GM18951 (cell line): Measurements from ENCODE around the gene TMEM181.

ENCODE experiments used
- POLR2A ChIP-seq: IDR thresholded peaks from 4 replicates; pipeline ENCODE4 v1.6.1; 2011; ENCODE audit warnings: mild to moderate bottlenecking; ENCODE audit not compliant: insufficient read length, insufficient read depth; ENCODE audit errors: extremely low read depth
- in situ Hi-C: fragments of 300-500 bp; cut with MboI; formaldehyde crosslinking; loops from one replicate; pipeline ENCODE4 v1.12.0; 2022; ENCODE audit warnings: low sequenced_read_pairs, mixed read lengths, inconsistent platforms; ENCODE audit not compliant: unreplicated experiment

TMEM181 gene

DNA sequence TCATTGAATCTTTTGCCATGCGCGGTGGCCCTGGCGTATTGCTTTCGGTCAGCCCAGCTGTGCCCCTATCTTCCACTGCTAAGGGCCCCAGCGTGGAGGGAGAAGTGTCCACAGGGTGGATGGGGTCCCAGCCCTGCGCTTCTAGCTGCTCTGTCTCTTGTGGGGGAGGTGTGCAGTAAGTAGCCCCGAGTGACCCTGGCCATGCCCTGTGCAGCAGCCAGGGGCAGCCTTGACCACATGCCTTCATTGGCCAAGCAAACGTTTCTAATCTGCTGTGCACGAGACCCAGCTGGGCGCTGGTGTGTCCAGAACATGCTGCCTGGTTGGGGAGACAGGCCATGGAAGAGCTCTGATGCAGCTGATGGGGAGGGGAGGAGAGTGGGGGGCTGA, 13.6 kb downstream of the TMEM181 start:
- in situ Hi-C loops = no loop called here
- TF ChIP-seq POLR2A = no peak

DNA sequence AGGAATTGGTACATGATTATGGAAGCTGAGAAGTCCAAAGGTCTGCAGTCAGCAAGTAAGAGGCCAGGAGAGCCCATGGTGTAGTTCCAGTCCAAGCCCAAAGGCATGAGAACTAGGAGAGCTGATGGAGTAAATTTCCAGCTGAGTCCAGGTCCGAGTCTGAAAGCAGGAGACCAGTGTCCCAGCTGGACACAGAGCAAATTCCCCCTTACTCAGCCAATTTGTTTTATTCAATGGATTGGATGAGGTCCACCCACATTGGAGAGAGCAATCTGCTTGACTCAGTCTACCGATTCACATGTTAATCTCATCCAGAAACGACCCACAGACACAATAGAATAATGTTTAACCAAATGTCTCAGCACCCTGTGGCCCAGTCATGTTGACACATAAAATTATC, 14.9 kb downstream of the TMEM181 start:
- in situ Hi-C loops = no loop called here
- no peak for TF ChIP-seq POLR2A

DNA sequence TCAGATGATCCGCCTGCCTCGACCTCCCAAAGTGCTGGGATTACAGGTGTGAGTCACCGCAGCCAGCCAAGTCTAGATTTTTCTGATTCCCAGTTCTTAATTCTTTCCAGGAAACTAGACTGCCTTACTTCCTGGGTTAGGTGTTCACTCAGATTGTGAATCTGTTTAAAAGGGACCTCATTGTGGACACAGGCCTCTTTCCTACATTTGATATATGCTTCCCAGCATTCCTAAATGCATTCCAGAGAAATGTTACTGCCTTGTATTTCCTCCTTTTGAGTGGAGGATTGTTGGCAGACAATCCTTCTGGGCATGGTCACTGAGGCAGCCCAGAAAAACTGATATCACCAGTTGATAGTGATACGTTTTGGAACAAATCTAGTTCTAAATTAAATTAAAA, 15.7 kb downstream of the TMEM181 start:
- in situ Hi-C loops = no loop called here

DNA sequence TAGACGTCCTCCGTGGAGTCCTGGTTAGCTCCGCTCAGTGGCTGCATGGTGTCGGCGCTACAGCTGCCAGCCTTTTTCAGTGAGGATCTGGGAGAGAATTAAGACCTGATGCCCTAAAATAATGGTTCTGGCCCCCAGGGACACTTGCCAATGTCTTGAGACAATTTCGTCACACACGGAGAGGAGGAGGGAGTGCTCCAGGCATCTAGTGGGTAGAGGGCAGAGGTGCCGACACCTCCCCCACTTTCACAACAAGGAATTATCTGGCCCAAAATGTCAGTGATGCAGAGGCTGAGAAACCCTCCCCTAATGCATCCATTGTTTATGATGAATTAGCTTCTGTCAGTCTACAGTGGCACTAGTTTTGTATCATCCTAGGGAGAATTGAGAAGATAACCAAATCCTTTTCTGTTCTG, 24.4 kb downstream of the TMEM181 start:
- TF ChIP-seq POLR2A = no peak
- in situ Hi-C loops = no loop called here

More for the DNA sequence above, 15.7 kb downstream of the TMEM181 start:
- no peak for TF ChIP-seq POLR2A

DNA sequence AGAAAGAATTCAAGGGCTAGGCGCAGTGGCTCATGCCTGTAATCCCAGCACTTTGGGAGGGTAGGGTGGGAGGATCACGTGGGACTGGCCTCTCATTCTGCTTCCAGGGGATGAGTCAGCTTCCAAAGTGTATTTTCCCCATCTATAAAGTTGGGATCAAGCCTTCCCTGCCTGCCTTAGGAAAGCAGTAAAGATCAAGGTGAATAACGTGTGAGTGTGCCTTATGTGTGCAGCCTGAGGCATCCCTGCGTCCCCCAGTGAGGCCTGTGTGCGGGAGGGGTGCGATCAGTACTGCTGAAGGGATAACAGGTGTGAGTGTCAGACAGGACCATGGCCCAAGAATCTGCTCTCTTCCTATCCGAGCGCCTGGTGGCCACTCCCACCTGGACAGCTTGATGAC, 26.8 kb downstream of the TMEM181 start:
- in situ Hi-C loops = no loop called here
- no peak for TF ChIP-seq POLR2A

DNA sequence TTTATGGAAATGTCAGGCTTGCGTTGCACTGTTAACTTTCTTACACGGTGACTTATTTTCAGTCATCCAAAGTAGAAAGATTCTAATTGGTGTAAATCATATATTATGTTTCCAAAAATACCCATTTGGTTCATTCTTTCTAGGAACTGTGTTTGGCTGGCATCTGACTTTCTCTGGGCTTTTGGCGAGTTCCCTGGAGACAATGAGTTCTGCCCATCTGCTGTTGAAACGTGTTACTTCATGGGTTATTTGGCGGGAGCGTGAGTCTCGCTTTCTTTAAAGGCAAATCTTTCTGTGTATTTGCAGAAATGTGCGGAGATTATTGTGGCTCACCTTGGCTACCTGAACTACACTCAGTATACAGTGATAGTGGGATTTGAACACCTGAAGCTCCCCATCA, 29.5 kb downstream of the TMEM181 start:
- no peak for TF ChIP-seq POLR2A
- in situ Hi-C loops = no loop called here

DNA sequence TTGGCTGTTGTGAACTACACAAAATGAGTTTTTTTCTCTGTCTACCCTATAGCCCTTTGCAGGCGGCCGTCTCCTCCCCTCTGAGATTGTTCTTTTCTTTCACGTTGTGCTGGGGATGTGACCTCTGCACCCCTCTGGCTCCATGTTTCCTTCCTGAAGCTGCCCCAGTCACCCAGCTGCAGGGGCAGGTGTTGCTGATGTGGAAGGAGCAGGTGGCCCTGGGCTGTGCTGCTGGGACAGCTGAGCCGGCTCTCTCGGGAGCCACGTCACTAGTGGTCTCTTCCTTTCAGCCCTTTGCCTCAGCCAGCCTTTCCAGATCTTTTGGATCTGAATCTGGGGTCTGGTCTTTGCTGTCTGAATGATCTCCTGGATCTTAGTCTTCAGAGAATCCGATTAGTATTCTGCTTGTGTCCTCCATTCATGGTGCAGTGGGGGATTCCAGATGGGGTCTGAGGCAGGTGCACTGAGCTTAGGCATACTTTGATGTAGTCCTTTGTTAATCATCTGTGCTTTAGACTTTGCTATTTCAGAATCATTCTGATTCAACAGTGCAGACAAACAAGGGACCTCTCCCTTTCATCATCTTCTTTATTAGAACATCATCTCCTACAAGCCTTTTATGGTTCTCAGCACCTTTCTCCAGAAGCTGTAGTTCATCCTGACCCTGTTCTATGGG, 31.4 kb downstream of the TMEM181 start:
- in situ Hi-C loops = no loop called here
- no peak for TF ChIP-seq POLR2A

DNA sequence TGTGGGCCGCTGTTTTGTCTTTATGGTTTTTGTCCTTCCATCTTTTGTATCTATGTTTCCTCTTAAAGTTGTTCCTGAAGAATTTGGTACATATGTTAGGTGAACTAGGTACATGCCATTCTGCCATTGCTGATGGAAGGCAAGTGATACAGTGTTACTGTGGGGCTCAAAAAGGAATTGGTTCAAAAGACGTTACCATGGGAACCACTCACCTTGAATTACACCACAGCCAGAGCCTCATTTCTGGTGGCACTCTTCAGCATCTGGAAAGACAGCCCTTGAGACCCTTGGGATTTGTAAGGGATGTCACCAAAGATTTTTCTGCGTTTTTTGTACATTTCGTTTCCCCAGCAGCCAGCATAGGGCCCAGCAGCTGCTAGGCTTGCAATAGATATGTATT, 31.9 kb downstream of the TMEM181 start:
- in situ Hi-C loops = no loop called here
- no peak for TF ChIP-seq POLR2A

DNA sequence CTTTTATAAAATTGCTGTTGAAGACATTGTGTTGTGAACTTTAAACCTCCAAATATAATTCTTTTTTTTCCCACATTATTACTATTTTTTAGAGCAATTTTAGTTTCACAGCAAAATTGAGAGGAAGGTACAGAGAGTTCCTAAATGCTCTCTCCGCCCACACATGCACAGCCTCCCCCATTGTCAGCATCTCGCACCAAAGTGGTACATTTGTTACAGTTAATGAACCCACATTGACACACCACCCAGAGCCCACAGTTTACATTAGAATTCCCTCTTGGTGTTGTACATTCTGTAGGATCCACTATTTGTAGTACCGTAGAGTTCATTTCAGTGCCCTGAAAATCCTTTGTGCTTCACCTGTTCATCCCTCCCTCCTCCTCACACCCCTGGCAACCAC, 33.8 kb downstream of the TMEM181 start:
- in situ Hi-C loops = no loop called here
- TF ChIP-seq POLR2A = no peak

DNA sequence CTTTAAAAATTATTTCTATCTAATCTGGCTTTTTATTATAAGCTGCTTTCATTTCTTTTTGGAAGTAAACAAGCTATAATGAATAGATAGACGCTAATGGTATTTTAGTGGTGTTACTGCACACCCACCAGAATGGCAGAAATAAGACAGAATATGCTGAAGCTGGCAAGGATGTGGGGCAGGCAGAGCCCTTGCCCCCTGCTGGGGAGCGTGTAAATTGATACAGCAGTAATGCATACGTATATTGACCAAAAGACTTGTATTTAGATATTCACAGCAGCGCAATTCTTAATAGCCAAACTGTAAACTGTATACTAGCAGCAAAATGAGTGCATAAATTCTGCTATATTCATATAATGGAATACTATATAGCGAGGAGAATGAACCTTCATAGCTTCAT, 35.3 kb downstream of the TMEM181 start:
- TF ChIP-seq POLR2A = no peak

DNA sequence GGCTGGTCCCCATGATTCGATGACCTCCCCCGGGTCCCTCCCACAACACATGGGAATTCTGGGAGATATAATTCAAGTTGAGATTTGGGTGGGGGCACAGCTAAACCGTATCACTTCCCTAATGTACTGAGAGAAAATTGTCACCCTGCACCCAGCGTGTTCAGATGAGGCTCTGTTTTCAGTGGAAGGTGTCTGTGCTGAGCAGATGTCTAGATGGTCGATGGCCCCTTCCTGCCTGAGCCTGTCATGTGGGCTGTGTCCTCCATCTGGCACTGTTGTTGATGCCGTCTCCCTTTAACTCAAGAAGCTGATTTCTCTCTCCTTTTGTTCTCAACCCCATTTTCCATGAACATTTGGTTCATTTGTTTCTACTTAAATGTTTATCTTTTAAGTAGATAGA, 37.0 kb downstream of the TMEM181 start:
- TF ChIP-seq POLR2A = no peak
- in situ Hi-C loops = no loop called here

More for the DNA sequence above, 35.3 kb downstream of the TMEM181 start:
- in situ Hi-C loops = no loop called here

DNA sequence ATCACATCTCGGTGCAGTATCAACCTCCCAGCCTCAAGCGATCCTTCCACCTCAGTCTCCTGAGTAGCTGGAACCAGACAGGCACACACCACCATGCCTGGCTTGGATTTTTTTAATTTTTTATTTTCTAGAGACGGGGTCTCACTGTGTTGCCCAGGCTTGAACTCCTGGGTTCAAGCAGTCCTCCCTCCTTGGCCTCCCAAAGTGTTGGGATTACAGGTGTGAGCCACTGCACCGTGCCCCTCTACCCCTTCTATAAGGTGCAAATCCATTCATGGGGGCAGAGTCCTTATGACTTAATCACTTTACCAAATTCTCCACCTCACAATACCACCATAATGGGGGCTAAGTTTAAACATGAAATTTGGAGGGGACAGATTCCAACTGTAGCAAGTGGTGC, 37.7 kb downstream of the TMEM181 start:
- TF ChIP-seq POLR2A = no peak
- in situ Hi-C loops = no loop called here

DNA sequence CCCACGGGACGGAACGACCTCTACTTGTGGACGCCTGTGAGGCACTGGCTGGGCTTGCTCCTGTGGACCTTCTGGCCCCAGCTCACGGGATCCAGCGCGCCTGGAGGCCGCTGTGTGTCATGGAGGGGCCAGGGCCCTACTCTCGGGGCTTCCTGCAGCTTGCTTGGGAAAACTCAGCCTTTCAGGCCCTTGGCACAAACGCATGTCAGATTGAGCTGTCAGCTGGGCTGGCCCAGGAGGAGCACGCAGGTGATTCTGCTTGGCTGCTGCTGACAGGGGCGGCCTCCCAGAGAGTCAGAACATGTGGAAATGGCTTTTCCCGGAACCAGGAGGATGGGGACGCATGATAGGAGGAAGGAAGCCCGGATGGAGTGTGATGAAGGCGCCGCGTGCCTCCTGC, 39.7 kb downstream of the TMEM181 start:
- TF ChIP-seq POLR2A = no peak
- in situ Hi-C loops = loop anchor here (10.0 kb wide), 1 partner anchor 375 kb away; no protein-coding TSS in a partner anchor

DNA sequence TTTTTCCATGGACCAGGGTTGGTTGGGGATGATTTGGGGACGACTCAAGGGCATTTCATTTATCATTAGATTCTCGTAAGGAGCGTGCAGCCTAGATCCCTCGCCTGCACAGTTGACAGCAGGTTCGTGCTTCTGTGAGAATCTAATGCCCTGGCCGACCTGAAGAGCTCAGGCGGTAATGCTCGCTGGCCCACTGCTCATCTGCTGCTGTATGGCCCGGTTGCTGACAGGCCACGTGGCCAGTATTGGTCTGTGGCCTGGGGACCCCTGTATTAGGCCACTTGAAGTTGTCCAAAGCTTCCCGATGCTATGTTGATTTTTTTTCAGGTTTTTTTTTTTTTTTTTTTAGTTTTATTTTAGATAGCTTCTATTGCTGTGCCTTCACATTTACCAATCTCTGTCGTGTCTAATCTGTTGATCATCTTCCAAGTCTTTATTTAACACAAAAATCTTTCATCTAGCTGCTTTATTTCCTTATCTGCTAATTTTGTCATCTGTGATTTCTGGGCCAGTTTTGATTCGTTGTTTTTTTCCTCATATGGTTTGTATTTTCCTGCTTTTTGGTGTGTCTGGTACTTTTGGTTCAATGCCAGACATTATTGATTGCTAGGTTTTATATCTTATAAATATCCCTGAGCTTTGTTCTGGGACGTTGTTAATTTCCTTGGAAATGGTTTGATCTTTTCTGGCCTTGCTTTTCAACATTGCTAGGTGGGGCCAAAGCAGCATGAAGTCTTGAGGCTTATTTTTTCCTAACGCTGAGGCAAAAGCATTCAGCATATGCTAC, 43.6 kb downstream of the TMEM181 start:
- TF ChIP-seq POLR2A = no peak
- in situ Hi-C loops = loop anchor here (10.0 kb wide), 1 partner anchor 379 kb away; no protein-coding TSS in a partner anchor
